ENCODE measurements around the gene PDE11A.

Gene PDE11A

GRCh38 chr2:177767768-177768167 lies 304.8 kb downstream of the PDE11A start:
- TF ChIP-seq CTCF (IDR thresholded peaks at IDR 0.05; ENCODE audit: low read depth, low read length), result no peak
- DNase-seq (ENCODE audit: extremely low read depth, low read depth), result no peak

DNA sequence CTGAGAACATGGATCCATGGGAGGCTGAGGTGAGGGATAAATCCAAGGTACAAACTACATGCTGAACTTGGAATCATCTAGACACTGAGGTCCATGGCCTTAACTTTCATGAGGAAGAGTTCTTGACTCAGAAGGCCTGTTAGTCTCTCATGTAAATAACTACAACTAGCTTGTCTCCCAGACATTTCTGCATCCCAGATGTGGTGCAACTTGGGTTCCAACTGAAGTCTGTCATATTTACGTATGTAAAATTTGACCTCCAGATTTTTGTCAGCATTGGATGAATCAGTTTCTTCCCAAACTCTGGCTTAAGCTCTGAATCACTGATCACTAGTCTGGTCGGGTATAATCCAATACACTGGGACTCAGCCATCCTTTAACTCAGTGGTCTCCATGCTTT lies 306.9 kb downstream of the PDE11A start:
- no peak for DNase-seq (ENCODE audit: extremely low read depth, low read depth)

DNA sequence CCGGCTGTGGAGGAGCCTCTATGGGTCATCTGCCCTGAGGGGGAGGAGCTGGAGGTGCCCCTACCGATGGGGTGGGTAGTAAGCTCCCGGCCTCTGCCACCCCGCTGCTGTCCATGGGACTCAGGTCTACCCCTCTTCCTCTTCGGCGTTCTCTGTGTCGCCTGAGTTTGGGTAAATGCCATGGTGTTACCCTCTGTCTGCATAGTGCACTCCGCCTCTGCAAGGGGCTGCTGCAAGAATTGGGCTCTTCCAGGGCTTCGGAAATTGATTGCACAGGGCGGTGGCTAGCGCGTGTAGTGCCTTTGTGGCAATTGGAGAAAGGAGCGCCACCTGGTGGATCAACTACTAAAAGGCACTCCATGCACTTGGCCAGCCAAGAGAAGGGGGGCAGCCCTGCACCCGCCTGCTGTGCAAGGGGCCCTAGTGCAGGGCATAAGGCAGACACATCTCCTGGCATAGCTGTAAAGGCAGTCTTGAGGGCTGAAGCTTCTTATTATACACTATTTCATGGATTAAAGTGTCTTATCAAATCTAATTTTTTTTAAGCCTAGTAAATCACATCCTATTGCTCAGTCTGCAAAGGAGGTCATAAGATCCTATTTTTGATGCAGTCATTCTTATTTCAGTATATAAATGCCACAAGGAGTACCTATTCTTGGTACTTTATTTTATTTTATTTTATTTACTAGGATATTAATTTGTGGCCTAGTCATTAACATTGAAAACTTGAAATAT lies 308.9 kb downstream of the PDE11A start:
- DNase-seq (ENCODE audit: extremely low read depth, low read depth), result no peak
- peak; percentile 76 for TF ChIP-seq CTCF (IDR thresholded peaks at IDR 0.05; ENCODE audit: low read depth, low read length)

More for the DNA sequence above, 306.9 kb downstream of the PDE11A start:
- TF ChIP-seq CTCF (IDR thresholded peaks at IDR 0.05; ENCODE audit: low read depth, low read length), result no peak

DNA sequence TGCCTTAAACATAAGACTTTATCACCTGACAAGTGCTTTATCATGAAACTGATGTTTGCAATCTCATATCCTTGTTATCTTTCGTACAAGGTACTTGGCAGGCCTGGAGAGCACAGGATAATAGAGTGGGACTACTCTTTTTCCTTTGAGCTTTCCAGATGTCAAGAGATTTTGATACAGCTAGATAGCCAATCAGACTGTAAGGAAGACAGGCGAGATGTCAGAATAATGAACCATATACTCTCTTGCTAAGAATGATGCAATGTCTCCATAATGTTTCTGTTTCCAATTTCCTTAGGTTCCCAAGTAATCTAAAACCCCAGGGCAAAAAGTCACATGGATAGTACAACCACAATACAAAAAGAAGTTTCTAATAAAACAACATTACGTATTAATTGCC lies 313.1 kb downstream of the PDE11A start:
- DNase-seq (ENCODE audit: extremely low read depth, low read depth), result no peak

GRCh38 chr2:177758591-177759371 lies 313.8 kb downstream of the PDE11A start:
- DNase-seq (ENCODE audit: extremely low read depth, low read depth), result no peak
- TF ChIP-seq CTCF (IDR thresholded peaks at IDR 0.05; ENCODE audit: low read depth, low read length), result peak; percentile 48

More for the DNA sequence above, 313.1 kb downstream of the PDE11A start:
- no peak for TF ChIP-seq CTCF (IDR thresholded peaks at IDR 0.05; ENCODE audit: low read depth, low read length)

GRCh38 chr2:177756336-177756735 lies 316.2 kb downstream of the PDE11A start:
- DNase-seq (ENCODE audit: extremely low read depth, low read depth), result no peak

More at GRCh38 chr2:177756336-177756735, 316.2 kb downstream of the PDE11A start:
- no peak for TF ChIP-seq CTCF (IDR thresholded peaks at IDR 0.05; ENCODE audit: low read depth, low read length)

Measured in AG09319 (cell line).